Ishikawa (cell line): Measurements from ENCODE around the gene LRRC26.

Experiments
- CREB1 ChIP-seq: IDR thresholded peaks from 2 replicates; pipeline ENCODE4 v1.6.1; 2012; ENCODE audit warnings: low read depth
- NFIC ChIP-seq: IDR thresholded peaks from 2 replicates; pipeline ENCODE4 v1.6.1; 2012
- RAD21 ChIP-seq: IDR thresholded peaks from 2 replicates; pipeline ENCODE4 v1.6.1; 2012; ENCODE audit warnings: low read depth
- TEAD4 ChIP-seq: IDR thresholded peaks from 2 replicates; pipeline ENCODE4 v1.6.1; 2012

GRCh38 chr9:137143459-137143858 lies 26.4 kb downstream of the LRRC26 start:
- TF ChIP-seq RAD21 (no peak), CREB1 (no peak), NFIC (no peak), TEAD4 (no peak)
